ENCODE data around the gene ACSBG1. TPM values are rescaled to one million over a fixed set of nuclear protein-coding genes. Genes with fewer than 3 reads are reported as not detected.

Gene ACSBG1
- total and polyA plus RNA-seq, 2 experiments from 2014 or later = 0.04 TPM; not detected in 1

DNA sequence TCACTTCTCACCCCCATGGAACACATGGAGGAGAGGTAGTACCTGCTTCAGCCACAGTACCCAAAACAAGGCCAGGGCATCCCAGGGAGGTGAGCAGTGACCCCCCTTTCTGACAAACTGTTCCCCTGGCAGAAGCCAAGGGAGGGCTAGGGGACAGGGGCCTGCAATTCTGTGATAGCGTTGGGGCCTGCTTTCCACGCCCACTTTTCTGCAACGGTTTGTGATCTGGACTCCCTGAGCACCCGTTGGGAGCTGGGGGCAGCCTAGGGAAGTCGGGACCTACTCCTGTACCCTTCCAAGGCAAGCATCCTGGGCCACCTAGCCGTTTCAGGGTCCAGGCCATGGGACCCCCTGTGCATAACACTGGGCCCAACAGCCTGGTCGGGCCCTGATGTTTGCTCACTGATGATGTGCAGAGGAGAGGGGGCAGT is 29.0 kb upstream of the ACSBG1 start:
- WGBS, 2 experiments (ENCODE audit: low coverage in 1 of 2, low lambda C conversion rate in 2 of 2, missing lambda C conversion rate in 2 of 2) = 87 to 95% methylated on average over 7 of the region's 7 CpGs
- Histone ChIP-seq H3K79me2 (ENCODE audit: insufficient read depth) (no peaks in the 10 kb centered on the region), H3K9me2 (ENCODE audit: insufficient read depth) (no peaks in the 10 kb centered on the region), H3K4me1 (ENCODE audit: insufficient read depth) (no peaks in the 10 kb centered on the region), H3K9ac (no peak overlapping the region), H3K27me3 (replicated peaks; ENCODE audit: insufficient read depth) (no peaks in the 10 kb centered on the region; the same call in 1 of the 2 replicates), H3K9me3 (ENCODE audit: low read depth) (no peaks in the 10 kb centered on the region), H3F3A (ENCODE audit: insufficient read depth) (no peaks in the 10 kb centered on the region), H2AFZ (no peak overlapping the region; the same call in 1 of the 2 replicates), H3K4me3 (no peak overlapping the region), H3K27ac (no peak overlapping the region), H4K20me1 (ENCODE audit: insufficient read depth) (no peaks in the 10 kb centered on the region), H3K36me3 (ENCODE audit: low read depth) (no peaks in the 10 kb centered on the region), H3K4me2 (ENCODE audit: unreplicated experiment) (no peak overlapping the region)
- in situ Hi-C loops (cut with MboI) = no loop called here
- TF ChIP-seq EZH2 (IDR thresholded peaks at IDR 0.05; ENCODE audit: insufficient read depth, poor library complexity, severe bottlenecking) (no peak), EZH2phosphoT487 (IDR thresholded peaks at IDR 0.05; ENCODE audit: insufficient read depth, low read depth) (no peak)
- no peak for DNase-seq

DNA sequence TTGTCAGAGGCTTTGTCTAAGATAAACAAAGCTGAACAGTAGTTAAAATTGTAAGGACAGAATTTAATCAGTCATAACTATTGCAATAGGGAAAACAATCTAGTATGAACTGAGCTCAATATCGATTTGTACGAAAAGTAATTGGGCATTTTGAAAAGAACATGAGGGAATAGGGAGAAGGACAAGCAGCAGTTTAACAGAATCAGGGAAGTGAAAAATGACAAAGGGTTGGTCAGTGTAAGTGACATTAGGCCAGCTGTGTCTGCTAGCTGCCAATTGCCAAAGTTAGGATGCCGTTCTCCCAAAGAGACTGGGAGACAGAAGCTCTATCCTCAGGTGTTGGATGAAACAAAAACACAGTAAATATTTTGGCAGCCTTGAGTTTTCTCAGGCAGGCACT is 26.7 kb upstream of the ACSBG1 start:
- no peak for TF ChIP-seq EZH2phosphoT487 (IDR thresholded peaks at IDR 0.05; ENCODE audit: insufficient read depth, low read depth)
- no peak for TF ChIP-seq EZH2 (IDR thresholded peaks at IDR 0.05; ENCODE audit: insufficient read depth, poor library complexity, severe bottlenecking)
- Histone ChIP-seq H3K27me3 (replicated peaks; ENCODE audit: insufficient read depth) (no peaks in the 10 kb centered on the region; the same call in 1 of the 2 replicates), H3K9me3 (ENCODE audit: low read depth) (no peaks in the 10 kb centered on the region), H3K9me2 (ENCODE audit: insufficient read depth) (no peaks in the 10 kb centered on the region), H3F3A (ENCODE audit: insufficient read depth) (no peaks in the 10 kb centered on the region), H3K27ac (no peak overlapping the region), H4K20me1 (ENCODE audit: insufficient read depth) (no peaks in the 10 kb centered on the region), H3K36me3 (ENCODE audit: low read depth) (no peaks in the 10 kb centered on the region), H3K9ac (no peak overlapping the region), H3K4me2 (ENCODE audit: unreplicated experiment) (no peak overlapping the region), H3K4me3 (no peak overlapping the region), H3K79me2 (ENCODE audit: insufficient read depth) (no peaks in the 10 kb centered on the region), H3K4me1 (ENCODE audit: insufficient read depth) (no peaks in the 10 kb centered on the region), H2AFZ (no peak overlapping the region)
- 84 to 88% methylated on average over 3 of the region's 3 CpGs for WGBS, 2 experiments (ENCODE audit: low coverage in 1 of 2, low lambda C conversion rate in 2 of 2, missing lambda C conversion rate in 2 of 2)
- in situ Hi-C loops (cut with MboI) = no loop called here
- no peak for DNase-seq

DNA sequence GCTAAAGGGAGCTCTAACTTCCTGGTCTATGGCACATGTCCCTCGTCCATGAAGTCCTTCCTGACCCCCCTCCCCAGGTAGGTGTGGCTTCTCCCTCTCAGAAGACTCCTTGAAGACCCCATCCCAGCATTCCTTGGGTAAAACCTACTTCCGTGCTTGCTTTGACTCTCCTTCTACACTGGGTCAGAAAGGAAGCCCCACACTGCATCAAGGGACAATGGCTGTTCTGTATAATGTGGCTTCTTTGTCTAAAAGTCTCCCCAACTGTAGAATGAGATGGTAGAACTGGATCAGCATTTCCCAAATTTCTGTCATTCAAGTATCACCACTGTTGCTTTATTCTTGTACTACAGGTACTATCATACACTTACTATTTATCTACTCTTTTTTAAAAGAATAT is 26.1 kb upstream of the ACSBG1 start:
- no peaks in the 10 kb centered on the region for H3F3A ChIP-seq (ENCODE audit: insufficient read depth)
- no peak for TF ChIP-seq EZH2phosphoT487 (IDR thresholded peaks at IDR 0.05; ENCODE audit: insufficient read depth, low read depth)
- no peak for TF ChIP-seq EZH2 (IDR thresholded peaks at IDR 0.05; ENCODE audit: insufficient read depth, poor library complexity, severe bottlenecking)
- H3K4me1 ChIP-seq (ENCODE audit: insufficient read depth) = no peaks in the 10 kb centered on the region
- H2AFZ ChIP-seq = no peak overlapping the region
- H4K20me1 ChIP-seq (ENCODE audit: insufficient read depth) = no peaks in the 10 kb centered on the region
- H3K36me3 ChIP-seq (ENCODE audit: low read depth) = no peaks in the 10 kb centered on the region
- DNase-seq = no peak
- H3K9me2 ChIP-seq (ENCODE audit: insufficient read depth) = no peaks in the 10 kb centered on the region
- H3K4me3 ChIP-seq = no peak overlapping the region
- WGBS, 2 experiments (ENCODE audit: low coverage in 1 of 2, low lambda C conversion rate in 2 of 2, missing lambda C conversion rate in 2 of 2) = 50% methylated on average over 2 of the region's 2 CpGs
- in situ Hi-C loops (cut with MboI) = no loop called here
- H3K4me2 ChIP-seq (ENCODE audit: unreplicated experiment) = no peak overlapping the region
- no peaks in the 10 kb centered on the region for H3K9me3 ChIP-seq (ENCODE audit: low read depth)
- H3K79me2 ChIP-seq (ENCODE audit: insufficient read depth) = no peaks in the 10 kb centered on the region
- no peak overlapping the region for H3K27ac ChIP-seq
- no peaks in the 10 kb centered on the region; the same call in 1 of the 2 replicates for H3K27me3 ChIP-seq (replicated peaks; ENCODE audit: insufficient read depth)
- H3K9ac ChIP-seq = no peak overlapping the region

DNA sequence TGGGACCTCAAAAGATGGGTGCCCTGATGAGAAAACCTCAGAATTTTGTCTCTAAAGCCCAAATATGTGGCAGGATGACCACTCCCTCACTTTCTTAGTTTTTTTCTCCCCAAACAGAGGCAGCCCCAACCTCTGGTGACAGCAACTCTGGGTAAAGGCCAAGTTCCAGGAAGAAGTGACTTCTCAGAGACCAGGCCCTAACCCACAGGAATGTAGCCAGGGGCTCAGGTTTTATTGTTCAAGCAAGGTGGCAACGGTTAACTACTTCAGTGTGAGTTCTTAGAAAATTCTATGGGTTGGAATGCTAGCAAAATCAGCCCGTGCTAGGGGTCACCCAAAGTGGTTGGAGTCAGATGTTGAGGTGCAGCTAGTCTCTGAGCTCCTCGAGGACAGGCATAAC is 24.9 kb upstream of the ACSBG1 start:
- H3K9me3 ChIP-seq (ENCODE audit: low read depth) = no peaks in the 10 kb centered on the region
- H3K36me3 ChIP-seq (ENCODE audit: low read depth) = no peaks in the 10 kb centered on the region
- no peak for DNase-seq
- H4K20me1 ChIP-seq (ENCODE audit: insufficient read depth) = no peaks in the 10 kb centered on the region
- H3K27ac ChIP-seq = no peak overlapping the region
- H3K4me3 ChIP-seq = no peak overlapping the region
- no peaks in the 10 kb centered on the region for H3K4me1 ChIP-seq (ENCODE audit: insufficient read depth)
- no peak overlapping the region for H3K9ac ChIP-seq
- WGBS, 2 experiments (ENCODE audit: low coverage in 1 of 2, low lambda C conversion rate in 2 of 2, missing lambda C conversion rate in 2 of 2) = 34% methylated on average over 3 of the region's 3 CpGs
- no peak for TF ChIP-seq EZH2phosphoT487 (IDR thresholded peaks at IDR 0.05; ENCODE audit: insufficient read depth, low read depth)
- TF ChIP-seq EZH2 (IDR thresholded peaks at IDR 0.05; ENCODE audit: insufficient read depth, poor library complexity, severe bottlenecking) = no peak
- H3K79me2 ChIP-seq (ENCODE audit: insufficient read depth) = no peaks in the 10 kb centered on the region
- in situ Hi-C loops (cut with MboI) = no loop called here
- H2AFZ ChIP-seq = no peak overlapping the region
- no peaks in the 10 kb centered on the region for H3F3A ChIP-seq (ENCODE audit: insufficient read depth)
- no peak overlapping the region for H3K4me2 ChIP-seq (ENCODE audit: unreplicated experiment)
- H3K27me3 ChIP-seq (replicated peaks; ENCODE audit: insufficient read depth) = no peaks in the 10 kb centered on the region; the same call in 1 of the 2 replicates
- no peaks in the 10 kb centered on the region for H3K9me2 ChIP-seq (ENCODE audit: insufficient read depth)

DNA sequence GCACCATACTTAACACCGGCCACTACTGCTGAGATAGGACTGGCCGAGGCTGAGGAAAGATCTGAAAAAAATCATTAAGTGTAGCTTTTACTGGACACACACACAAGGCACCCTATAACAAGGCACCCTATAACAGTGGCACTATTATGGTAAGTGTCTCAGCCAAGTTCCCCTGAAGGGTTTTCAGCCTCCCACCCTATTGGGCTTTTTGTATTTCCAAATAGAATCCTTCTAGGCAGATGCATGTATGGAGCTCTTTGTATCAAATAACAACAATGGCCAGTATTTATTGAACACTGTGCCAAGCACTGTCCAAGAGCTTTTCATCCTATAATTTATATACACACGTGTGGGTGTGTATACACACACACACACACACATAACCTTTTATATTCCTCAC is 23.3 kb upstream of the ACSBG1 start:
- no peaks in the 10 kb centered on the region for H3K9me3 ChIP-seq (ENCODE audit: low read depth)
- in situ Hi-C loops (cut with MboI) = no loop called here
- no peak for DNase-seq
- no peaks in the 10 kb centered on the region for H3K79me2 ChIP-seq (ENCODE audit: insufficient read depth)
- H3K4me1 ChIP-seq (ENCODE audit: insufficient read depth) = no peaks in the 10 kb centered on the region
- H3K9ac ChIP-seq = no peak overlapping the region
- H3K9me2 ChIP-seq (ENCODE audit: insufficient read depth) = no peaks in the 10 kb centered on the region
- H4K20me1 ChIP-seq (ENCODE audit: insufficient read depth) = no peaks in the 10 kb centered on the region
- 73 to 78% methylated on average over 3 of the region's 3 CpGs for WGBS, 2 experiments (ENCODE audit: low coverage in 1 of 2, low lambda C conversion rate in 2 of 2, missing lambda C conversion rate in 2 of 2)
- H3K27ac ChIP-seq = no peak overlapping the region
- no peaks in the 10 kb centered on the region for H3K36me3 ChIP-seq (ENCODE audit: low read depth)
- H2AFZ ChIP-seq = no peak overlapping the region
- H3F3A ChIP-seq (ENCODE audit: insufficient read depth) = no peaks in the 10 kb centered on the region
- no peaks in the 10 kb centered on the region; the same call in 1 of the 2 replicates for H3K27me3 ChIP-seq (replicated peaks; ENCODE audit: insufficient read depth)
- TF ChIP-seq EZH2 (IDR thresholded peaks at IDR 0.05; ENCODE audit: insufficient read depth, poor library complexity, severe bottlenecking) = no peak
- no peak overlapping the region for H3K4me3 ChIP-seq
- no peak overlapping the region for H3K4me2 ChIP-seq (ENCODE audit: unreplicated experiment)

All from GM23248 (cell line).